Measurements from ENCODE around the gene KCNT1. TPM values are rescaled to one million over a fixed set of nuclear protein-coding genes. Genes with fewer than 3 reads are reported as not detected.

Gene KCNT1
- total and polyA plus RNA-seq, 10 of the 15 experiments (the other 5 are each of a cell fraction or from before 2014, with no cell fraction given) = not detected

DNA sequence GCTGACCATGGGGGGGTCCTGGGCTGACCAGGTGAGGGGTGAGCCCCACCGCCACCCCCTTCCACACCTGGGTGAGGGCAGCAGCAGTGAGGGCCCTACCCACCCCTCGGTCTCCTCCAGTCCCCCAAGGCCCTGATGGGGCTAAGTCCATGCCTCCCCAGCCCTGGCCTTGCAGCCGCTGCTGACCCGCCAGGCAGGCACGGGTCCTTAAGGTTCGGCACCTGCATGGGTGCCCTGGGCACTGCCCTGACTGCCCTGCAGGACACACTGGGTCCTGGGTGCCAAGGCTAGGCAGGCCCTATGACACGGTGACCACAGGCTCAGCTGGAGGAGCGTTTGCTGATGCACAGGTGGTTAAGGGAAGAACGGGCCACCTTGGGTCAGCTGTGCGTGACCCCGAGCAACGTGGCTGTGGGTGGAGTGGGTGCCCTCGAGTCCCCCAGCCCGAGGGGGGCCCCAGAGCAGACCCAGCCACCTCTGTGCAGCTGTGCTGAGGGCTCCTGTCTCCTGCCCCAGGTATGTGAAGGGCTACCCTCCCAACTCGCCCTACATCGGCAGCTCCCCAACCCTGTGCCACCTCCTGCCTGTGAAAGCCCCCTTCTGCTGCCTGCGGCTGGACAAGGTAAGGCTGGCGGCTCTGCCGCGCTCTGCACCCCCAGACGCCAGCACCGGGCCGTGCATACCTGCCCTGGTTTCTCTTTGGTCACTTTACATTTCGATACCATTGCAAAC lies 73.0 kb downstream of the KCNT1 start (continued):
- TF ChIP-seq, protein P1, sequence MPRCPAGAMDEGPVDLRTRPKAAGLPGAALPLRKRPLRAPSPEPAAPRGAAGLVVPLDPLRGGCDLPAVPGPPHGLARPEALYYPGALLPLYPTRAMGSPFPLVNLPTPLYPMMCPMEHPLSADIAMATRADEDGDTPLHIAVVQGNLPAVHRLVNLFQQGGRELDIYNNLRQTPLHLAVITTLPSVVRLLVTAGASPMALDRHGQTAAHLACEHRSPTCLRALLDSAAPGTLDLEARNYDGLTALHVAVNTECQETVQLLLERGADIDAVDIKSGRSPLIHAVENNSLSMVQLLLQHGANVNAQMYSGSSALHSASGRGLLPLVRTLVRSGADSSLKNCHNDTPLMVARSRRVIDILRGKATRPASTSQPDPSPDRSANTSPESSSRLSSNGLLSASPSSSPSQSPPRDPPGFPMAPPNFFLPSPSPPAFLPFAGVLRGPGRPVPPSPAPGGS (IDR thresholded peaks at IDR 0.05; ENCODE audit: borderline replicate concordance, insufficient read depth, low read depth, low read length, poor library complexity, severe bottlenecking) = no peak
- TF ChIP-seq, protein P2, sequence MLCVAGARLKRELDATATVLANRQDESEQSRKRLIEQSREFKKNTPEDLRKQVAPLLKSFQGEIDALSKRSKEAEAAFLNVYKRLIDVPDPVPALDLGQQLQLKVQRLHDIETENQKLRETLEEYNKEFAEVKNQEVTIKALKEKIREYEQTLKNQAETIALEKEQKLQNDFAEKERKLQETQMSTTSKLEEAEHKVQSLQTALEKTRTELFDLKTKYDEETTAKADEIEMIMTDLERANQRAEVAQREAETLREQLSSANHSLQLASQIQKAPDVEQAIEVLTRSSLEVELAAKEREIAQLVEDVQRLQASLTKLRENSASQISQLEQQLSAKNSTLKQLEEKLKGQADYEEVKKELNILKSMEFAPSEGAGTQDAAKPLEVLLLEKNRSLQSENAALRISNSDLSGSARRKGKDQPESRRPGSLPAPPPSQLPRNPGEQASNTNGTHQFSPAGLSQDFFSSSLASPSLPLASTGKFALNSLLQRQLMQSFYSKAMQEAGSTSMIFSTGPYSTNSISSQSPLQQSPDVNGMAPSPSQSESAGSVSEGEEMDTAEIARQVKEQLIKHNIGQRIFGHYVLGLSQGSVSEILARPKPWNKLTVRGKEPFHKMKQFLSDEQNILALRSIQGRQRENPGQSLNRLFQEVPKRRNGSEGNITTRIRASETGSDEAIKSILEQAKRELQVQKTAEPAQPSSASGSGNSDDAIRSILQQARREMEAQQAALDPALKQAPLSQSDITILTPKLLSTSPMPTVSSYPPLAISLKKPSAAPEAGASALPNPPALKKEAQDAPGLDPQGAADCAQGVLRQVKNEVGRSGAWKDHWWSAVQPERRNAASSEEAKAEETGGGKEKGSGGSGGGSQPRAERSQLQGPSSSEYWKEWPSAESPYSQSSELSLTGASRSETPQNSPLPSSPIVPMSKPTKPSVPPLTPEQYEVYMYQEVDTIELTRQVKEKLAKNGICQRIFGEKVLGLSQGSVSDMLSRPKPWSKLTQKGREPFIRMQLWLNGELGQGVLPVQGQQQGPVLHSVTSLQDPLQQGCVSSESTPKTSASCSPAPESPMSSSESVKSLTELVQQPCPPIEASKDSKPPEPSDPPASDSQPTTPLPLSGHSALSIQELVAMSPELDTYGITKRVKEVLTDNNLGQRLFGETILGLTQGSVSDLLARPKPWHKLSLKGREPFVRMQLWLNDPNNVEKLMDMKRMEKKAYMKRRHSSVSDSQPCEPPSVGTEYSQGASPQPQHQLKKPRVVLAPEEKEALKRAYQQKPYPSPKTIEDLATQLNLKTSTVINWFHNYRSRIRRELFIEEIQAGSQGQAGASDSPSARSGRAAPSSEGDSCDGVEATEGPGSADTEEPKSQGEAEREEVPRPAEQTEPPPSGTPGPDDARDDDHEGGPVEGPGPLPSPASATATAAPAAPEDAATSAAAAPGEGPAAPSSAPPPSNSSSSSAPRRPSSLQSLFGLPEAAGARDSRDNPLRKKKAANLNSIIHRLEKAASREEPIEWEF (IDR thresholded peaks at IDR 0.05; ENCODE audit: insufficient replicate concordance, low read depth, low read length) = no peak
- TF ChIP-seq RCOR1 (conservative IDR thresholded peaks at IDR 0.05; ENCODE audit: low read depth, low read length) (no peak), TAF1 (IDR thresholded peaks at IDR 0.05; ENCODE audit: borderline replicate concordance, low read depth, low read length) (no peak), CHD2 (IDR thresholded peaks at IDR 0.05; ENCODE audit: borderline replicate concordance, low read depth, low read length) (no peak), BMI1 (IDR thresholded peaks at IDR 0.05; ENCODE audit: borderline replicate concordance) (no peak), ATF7 (IDR thresholded peaks at IDR 0.05; ENCODE audit: low read depth) (no peak)
- TF ChIP-seq, protein P3, sequence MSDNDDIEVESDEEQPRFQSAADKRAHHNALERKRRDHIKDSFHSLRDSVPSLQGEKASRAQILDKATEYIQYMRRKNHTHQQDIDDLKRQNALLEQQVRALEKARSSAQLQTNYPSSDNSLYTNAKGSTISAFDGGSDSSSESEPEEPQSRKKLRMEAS (IDR thresholded peaks at IDR 0.05; ENCODE audit: low read depth, low read length) = no peak
- TF ChIP-seq, protein P4, sequence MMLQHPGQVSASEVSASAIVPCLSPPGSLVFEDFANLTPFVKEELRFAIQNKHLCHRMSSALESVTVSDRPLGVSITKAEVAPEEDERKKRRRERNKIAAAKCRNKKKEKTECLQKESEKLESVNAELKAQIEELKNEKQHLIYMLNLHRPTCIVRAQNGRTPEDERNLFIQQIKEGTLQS (IDR thresholded peaks at IDR 0.05; ENCODE audit: borderline replicate concordance, extremely low read depth, low read depth, low read length) = no peak

Data from GM12878 (cell line).